ENCODE results near the gene BMP15.

DNA sequence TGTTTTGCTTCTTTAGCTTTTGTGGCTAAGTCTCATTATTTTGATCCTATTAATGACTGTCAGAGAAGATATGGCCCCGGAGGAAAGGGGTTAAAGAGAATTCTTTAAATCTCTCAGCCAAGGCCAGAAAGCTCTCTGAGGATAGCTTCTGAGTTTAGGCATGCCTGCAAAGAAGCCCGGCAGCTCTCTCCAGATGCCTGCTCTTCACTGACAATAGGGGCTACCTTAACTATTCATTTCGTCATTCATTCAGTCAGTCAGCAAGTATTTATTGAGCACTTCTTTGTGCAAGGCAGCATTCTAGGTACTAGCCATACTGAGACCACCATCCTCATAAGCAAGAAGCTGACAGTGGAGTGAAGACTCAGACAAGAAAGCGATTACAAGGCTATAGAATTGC, 34.0 kb upstream of the BMP15 start:
- no peak for TF ChIP-seq POLR2A (IDR thresholded peaks at IDR 0.05; ENCODE audit: low read depth, low read length)
- no peak for TF ChIP-seq POLR2AphosphoS5 (IDR thresholded peaks at IDR 0.05; ENCODE audit: low read depth, low read length)
- TF ChIP-seq TAF1 (IDR thresholded peaks at IDR 0.05; ENCODE audit: low read depth, low read length): no peak
- no peak for TF ChIP-seq POU2F2 (IDR thresholded peaks at IDR 0.05; ENCODE audit: low read depth, low read length)
- TF ChIP-seq SPI1 (IDR thresholded peaks at IDR 0.05; ENCODE audit: low read depth, low read length): no peak
